ENCODE measurements around the gene FMN2.

- no peak for TF ChIP-seq CTCF (IDR thresholded peaks at IDR 0.05)
- TF ChIP-seq ZFX (IDR thresholded peaks at IDR 0.05; ENCODE audit: borderline replicate concordance): no peak
Observed at GRCh38 chr1:240496356-240496755, 404.7 kb downstream of the FMN2 start.
